ENCODE results near the gene CEP89.

DNA sequence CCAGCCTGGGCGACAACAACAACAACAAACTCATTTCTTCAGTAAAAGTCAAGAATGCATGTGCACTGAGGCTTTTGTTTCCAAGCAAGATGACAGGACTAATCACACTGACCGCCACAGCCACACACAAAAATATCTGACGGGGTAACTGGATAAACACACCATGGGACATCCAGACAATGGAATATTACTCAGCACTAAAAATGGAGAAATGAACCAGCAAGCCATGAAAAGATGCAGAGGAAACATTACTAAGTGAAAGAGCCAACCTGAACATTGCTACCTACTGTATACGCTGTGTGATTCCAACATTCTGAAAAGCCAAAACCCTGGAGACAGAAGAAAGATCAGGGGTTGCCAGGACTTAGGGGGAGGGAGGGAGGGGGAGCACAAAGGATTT, 37.0 kb upstream of the CEP89 start:
- TF ChIP-seq, protein P1, sequence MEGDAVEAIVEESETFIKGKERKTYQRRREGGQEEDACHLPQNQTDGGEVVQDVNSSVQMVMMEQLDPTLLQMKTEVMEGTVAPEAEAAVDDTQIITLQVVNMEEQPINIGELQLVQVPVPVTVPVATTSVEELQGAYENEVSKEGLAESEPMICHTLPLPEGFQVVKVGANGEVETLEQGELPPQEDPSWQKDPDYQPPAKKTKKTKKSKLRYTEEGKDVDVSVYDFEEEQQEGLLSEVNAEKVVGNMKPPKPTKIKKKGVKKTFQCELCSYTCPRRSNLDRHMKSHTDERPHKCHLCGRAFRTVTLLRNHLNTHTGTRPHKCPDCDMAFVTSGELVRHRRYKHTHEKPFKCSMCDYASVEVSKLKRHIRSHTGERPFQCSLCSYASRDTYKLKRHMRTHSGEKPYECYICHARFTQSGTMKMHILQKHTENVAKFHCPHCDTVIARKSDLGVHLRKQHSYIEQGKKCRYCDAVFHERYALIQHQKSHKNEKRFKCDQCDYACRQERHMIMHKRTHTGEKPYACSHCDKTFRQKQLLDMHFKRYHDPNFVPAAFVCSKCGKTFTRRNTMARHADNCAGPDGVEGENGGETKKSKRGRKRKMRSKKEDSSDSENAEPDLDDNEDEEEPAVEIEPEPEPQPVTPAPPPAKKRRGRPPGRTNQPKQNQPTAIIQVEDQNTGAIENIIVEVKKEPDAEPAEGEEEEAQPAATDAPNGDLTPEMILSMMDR (IDR thresholded peaks at IDR 0.05; ENCODE audit: low read depth, low read length, poor library complexity, severe bottlenecking), result no peak
- no peak for TF ChIP-seq EZH2phosphoT487 (IDR thresholded peaks at IDR 0.05; ENCODE audit: borderline replicate concordance, low read length)

Measured in DOHH2 (cell line).